MM.1S (cell line): Measurements from ENCODE around the gene DIO3.

Experiments
- EZH2 ChIP-seq: fragments of 300-600 bp; sonication (generic); optimal IDR thresholded peaks from 2 replicates; pipeline ENCODE3; 2017; ENCODE audit warnings: low read depth, mild to moderate bottlenecking, antibody characterized with exemption, low read length, mixed read lengths
- EZH2phosphoT487 ChIP-seq: fragments of 300-600 bp; sonication (generic); IDR thresholded peaks from 2 replicates; pipeline ENCODE4 v1.6.1; 2018; ENCODE audit warnings: antibody characterized with exemption, low read length
- TF ChIP-seq, protein P1 (sequence below): fragments of 300-600 bp; sonication (generic); IDR thresholded peaks from 2 replicates; pipeline ENCODE4 v1.5.1; 2016; ENCODE audit warnings: antibody characterized with exemption, low read length, mixed read lengths

- TF ChIP-seq, protein P1, sequence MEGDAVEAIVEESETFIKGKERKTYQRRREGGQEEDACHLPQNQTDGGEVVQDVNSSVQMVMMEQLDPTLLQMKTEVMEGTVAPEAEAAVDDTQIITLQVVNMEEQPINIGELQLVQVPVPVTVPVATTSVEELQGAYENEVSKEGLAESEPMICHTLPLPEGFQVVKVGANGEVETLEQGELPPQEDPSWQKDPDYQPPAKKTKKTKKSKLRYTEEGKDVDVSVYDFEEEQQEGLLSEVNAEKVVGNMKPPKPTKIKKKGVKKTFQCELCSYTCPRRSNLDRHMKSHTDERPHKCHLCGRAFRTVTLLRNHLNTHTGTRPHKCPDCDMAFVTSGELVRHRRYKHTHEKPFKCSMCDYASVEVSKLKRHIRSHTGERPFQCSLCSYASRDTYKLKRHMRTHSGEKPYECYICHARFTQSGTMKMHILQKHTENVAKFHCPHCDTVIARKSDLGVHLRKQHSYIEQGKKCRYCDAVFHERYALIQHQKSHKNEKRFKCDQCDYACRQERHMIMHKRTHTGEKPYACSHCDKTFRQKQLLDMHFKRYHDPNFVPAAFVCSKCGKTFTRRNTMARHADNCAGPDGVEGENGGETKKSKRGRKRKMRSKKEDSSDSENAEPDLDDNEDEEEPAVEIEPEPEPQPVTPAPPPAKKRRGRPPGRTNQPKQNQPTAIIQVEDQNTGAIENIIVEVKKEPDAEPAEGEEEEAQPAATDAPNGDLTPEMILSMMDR, result no peak
- TF ChIP-seq EZH2, result no peak
- no peak for TF ChIP-seq EZH2phosphoT487
These were observed 41.2 kb downstream of the DIO3 start for GRCh38 chr14:101602466-101602840.
